Neuronal stem cell (in vitro differentiated cells): ENCODE measurements around the gene KDM1B.

Experiments
- DNase-seq: peaks from one replicate; pipeline ENCODE4 v3.0.0-alpha.2; 2013; ENCODE audit warnings: low spot score
- H2AFZ ChIP-seq: one replicate; pipeline ENCODE4 v1.6.1; 2013; ENCODE audit warnings: mild to moderate bottlenecking, low read length, inconsistent platforms
- H2AK5ac ChIP-seq: 2 replicates; pipeline ENCODE4 v1.6.1; 2013; ENCODE audit warnings: low read depth, mild to moderate bottlenecking, inconsistent platforms, low read length, moderate library complexity, mixed read lengths
- H2BK120ac ChIP-seq: 2 replicates; pipeline ENCODE4 v1.6.1; 2013; ENCODE audit warnings: low read depth, mild to moderate bottlenecking, inconsistent platforms, low read length, moderate library complexity, mixed read lengths
- H2BK12ac ChIP-seq: one replicate; pipeline ENCODE4 v1.6.1; 2013; ENCODE audit warnings: low read length, inconsistent platforms
- H2BK15ac ChIP-seq: 2 replicates; pipeline ENCODE4 v1.6.1; 2013; ENCODE audit warnings: mild to moderate bottlenecking, low read length, inconsistent platforms, mixed read lengths
- H2BK5ac ChIP-seq: one replicate; pipeline ENCODE4 v1.6.1; 2013; ENCODE audit warnings: inconsistent platforms, mild to moderate bottlenecking, low read length, moderate library complexity
- H3K14ac ChIP-seq: one replicate; pipeline ENCODE4 v1.6.1; 2013; ENCODE audit warnings: low read length, inconsistent platforms
- H3K18ac ChIP-seq: 2 replicates; pipeline ENCODE4 v1.6.1; 2013; ENCODE audit warnings: low read length, inconsistent platforms
- H3K23ac ChIP-seq: 2 replicates; pipeline ENCODE4 v1.6.1; 2013; ENCODE audit warnings: low read depth, mild to moderate bottlenecking, mixed read lengths, low read length, inconsistent platforms; ENCODE audit not compliant: poor library complexity
- H3K27ac ChIP-seq: replicated peaks from 3 replicates; pipeline ENCODE4 v1.5.1; 2013; ENCODE audit warnings: low read length, inconsistent platforms
- H3K27me3 ChIP-seq, 3 experiments: 2 replicates each; pipeline ENCODE4 v1.6.1; 2013; ENCODE audit warnings: low read length in 3 of 3, mild to moderate bottlenecking in 2 of 3, inconsistent platforms in 1 of 3, low read depth in 1 of 3, mixed read lengths in 1 of 3, moderate library complexity in 1 of 3; ENCODE audit not compliant: control insufficient read depth in 3 of 3, insufficient read depth in 3 of 3
- H3K36me3 ChIP-seq, 2 donors: replicated peaks in 1 of 2; 2 replicates each; pipeline ENCODE4 v1.6.1; 2013; ENCODE audit warnings: low read length in 2 of 2; ENCODE audit not compliant: control insufficient read depth in 2 of 2, insufficient read depth in 2 of 2
- H3K4ac ChIP-seq: 2 replicates; pipeline ENCODE4 v1.6.1; 2013; ENCODE audit warnings: inconsistent platforms, mild to moderate bottlenecking, low read length, moderate library complexity
- H3K4me1 ChIP-seq, 2 donors: 1 replicate in 1 of 2; 2 replicates in 1 of 2; pipeline ENCODE4 v1.6.1; 2013; ENCODE audit warnings: low read length in 2 of 2, low read depth in 1 of 2; ENCODE audit not compliant: control insufficient read depth in 2 of 2, insufficient read depth in 1 of 2
- H3K4me2 ChIP-seq: one replicate; pipeline ENCODE4 v1.6.1; 2013; ENCODE audit warnings: mild to moderate bottlenecking, low read length, inconsistent platforms; ENCODE audit not compliant: insufficient read depth, poor library complexity, severe bottlenecking
- H3K4me3 ChIP-seq, 2 donors: 2 replicates each; pipeline ENCODE4 v1.5.1; 2013; ENCODE audit warnings: low read length in 2 of 2, mild to moderate bottlenecking in 2 of 2, inconsistent platforms in 1 of 2, moderate library complexity in 1 of 2
- H3K79me1 ChIP-seq: one replicate; pipeline ENCODE4 v1.6.1; 2013; ENCODE audit warnings: low read depth, mild to moderate bottlenecking, inconsistent platforms, low read length, moderate library complexity
- H3K9ac ChIP-seq: one replicate; pipeline ENCODE4 v1.6.1; 2013; ENCODE audit warnings: mild to moderate bottlenecking, low read depth, low read length, inconsistent platforms; ENCODE audit not compliant: poor library complexity
- H3K9me3 ChIP-seq, 2 donors: replicated peaks in 1 of 2; 2 replicates each; pipeline versions ENCODE3 to v1.6.1; 2013; ENCODE audit warnings: low read length in 2 of 2, mild to moderate bottlenecking in 2 of 2, inconsistent platforms in 1 of 2, low read depth in 1 of 2, mixed read lengths in 1 of 2, moderate library complexity in 1 of 2; ENCODE audit not compliant: control insufficient read depth in 2 of 2, insufficient read depth in 1 of 2
- H4K8ac ChIP-seq: one replicate; pipeline ENCODE4 v1.6.1; 2013; ENCODE audit warnings: low read depth, mild to moderate bottlenecking, inconsistent platforms, low read length, moderate library complexity
- H4K91ac ChIP-seq: one replicate; pipeline ENCODE4 v1.6.1; 2013; ENCODE audit warnings: low read length, low read depth, mild to moderate bottlenecking, inconsistent platforms; ENCODE audit not compliant: poor library complexity
- WGBS, 2 donors: extraction: QIAGEN DNeasy Blood & Tissue Kit; methylation state at CpG; one replicate each; pipeline ENCODE4 v1.1.7; 2013; ENCODE audit warnings: missing lambda C conversion rate in 2 of 2, mixed read lengths in 1 of 2; ENCODE audit not compliant: insufficient read length in 2 of 2, insufficient replicate concordance in 1 of 2; ENCODE audit errors: extremely low coverage in 2 of 2; 5-methylcytosine and 5-hydroxymethylcytosine counted together

Gene KDM1B

GRCh38 chr6:18246205-18246604 lies 91.0 kb downstream of the KDM1B start:
- Histone ChIP-seq H3K79me1 (peaks cover 2% of the 10 kb centered on the region), H3K27ac (no peak overlapping the region), H3K4me1 (no peaks in the 10 kb centered on the region), H3K18ac (no peak overlapping the region), H3K9ac (no peak overlapping the region), H3K4ac (no peak overlapping the region), H4K8ac (no peak overlapping the region), H3K23ac (no peak overlapping the region), H4K91ac (no peak overlapping the region), H2BK120ac (no peak overlapping the region), H2BK12ac (no peak overlapping the region), H3K14ac (no peak overlapping the region), H2AFZ (no peak overlapping the region), H3K4me3 (no peak overlapping the region), H2BK5ac (no peak overlapping the region), H2AK5ac (no peak overlapping the region), H3K27me3 (no peaks in the 10 kb centered on the region), H3K9me3 (no peaks in the 10 kb centered on the region), H2BK15ac (no peak overlapping the region), H3K36me3 (peaks cover 29 to 98% of the 10 kb centered on the region in 2 donors), H3K4me2 (no peak overlapping the region)
- DNase-seq, result no peak

- Histone ChIP-seq H3K9ac (no peak overlapping the region), H2BK120ac (no peak overlapping the region), H3K36me3 (peaks cover 28 to 98% of the 10 kb centered on the region in 2 donors), H3K4ac (no peak overlapping the region), H2AK5ac (no peak overlapping the region), H3K4me3 (no peak overlapping the region), H3K18ac (no peak overlapping the region), H3K4me1 (no peaks in the 10 kb centered on the region), H3K79me1 (peaks cover 1% of the 10 kb centered on the region), H2BK15ac (no peak overlapping the region), H3K14ac (no peak overlapping the region), H2AFZ (no peak overlapping the region), H2BK5ac (no peak overlapping the region), H2BK12ac (no peak overlapping the region), H3K23ac (no peak overlapping the region), H3K4me2 (no peak overlapping the region), H3K27ac (no peak overlapping the region), H4K8ac (no peak overlapping the region), H4K91ac (no peak overlapping the region), H3K27me3 (no peaks in the 10 kb centered on the region), H3K9me3 (no peaks in the 10 kb centered on the region)
- no peak for DNase-seq
Observed at GRCh38 chr6:18247002-18247401, 91.8 kb downstream of the KDM1B start.

- H3K14ac ChIP-seq, result no peak overlapping the region
- H3K4ac ChIP-seq, result no peak overlapping the region
- H2BK12ac ChIP-seq, result no peak overlapping the region
- H3K79me1 ChIP-seq, result no peaks in the 10 kb centered on the region
- H3K4me2 ChIP-seq, result no peak overlapping the region
- H4K8ac ChIP-seq, result no peak overlapping the region
- no peak overlapping the region for H2BK15ac ChIP-seq
- H4K91ac ChIP-seq, result no peak overlapping the region
- no peak overlapping the region for H2BK5ac ChIP-seq
- H3K4me3 ChIP-seq, result no peak overlapping the region
- H2AK5ac ChIP-seq, result no peak overlapping the region
- no peak for DNase-seq
- H3K18ac ChIP-seq, result no peak overlapping the region
- H3K4me1 ChIP-seq, result no peaks in the 10 kb centered on the region
- no peak overlapping the region for H3K9ac ChIP-seq
- no peak overlapping the region for H2BK120ac ChIP-seq
- no CpG with 5 or more reads among the region's 2 CpGs for WGBS, 2 donors
- H3K9me3 ChIP-seq, result no peaks in the 10 kb centered on the region
- H3K36me3 ChIP-seq, result peaks cover 20 to 98% of the 10 kb centered on the region in 2 donors
- no peaks in the 10 kb centered on the region for H3K27me3 ChIP-seq
- H2AFZ ChIP-seq, result no peak overlapping the region
- no peak overlapping the region for H3K23ac ChIP-seq
- H3K27ac ChIP-seq, result no peak overlapping the region
Observed at GRCh38 chr6:18248698-18249097, 93.5 kb downstream of the KDM1B start.

- peaks cover 22 to 98% of the 10 kb centered on the region in 2 donors for H3K36me3 ChIP-seq
- no peak overlapping the region for H3K4me3 ChIP-seq
Observed at GRCh38 chr6:18249271-18249670, 94.0 kb downstream of the KDM1B start.

More at GRCh38 chr6:18249271-18249670, 94.0 kb downstream of the KDM1B start:
- Histone ChIP-seq H3K9ac (no peak overlapping the region), H3K27me3 (no peaks in the 10 kb centered on the region), H4K91ac (no peak overlapping the region), H2BK12ac (no peak overlapping the region), H3K79me1 (no peaks in the 10 kb centered on the region), H4K8ac (no peak overlapping the region), H3K4me1 (no peaks in the 10 kb centered on the region), H2BK15ac (no peak overlapping the region), H2AK5ac (no peak overlapping the region), H3K18ac (no peak overlapping the region), H3K14ac (no peak overlapping the region), H2BK5ac (no peak overlapping the region), H2AFZ (no peak overlapping the region), H3K27ac (no peak overlapping the region), H3K23ac (no peak overlapping the region), H3K9me3 (no peaks in the 10 kb centered on the region), H3K4me2 (no peak overlapping the region), H3K4ac (no peak overlapping the region), H2BK120ac (no peak overlapping the region)
- no CpG with 5 or more reads among the region's 4 CpGs for WGBS, 2 donors
- no peak for DNase-seq
